Measurements from ENCODE around the gene CAMK1D.

GRCh38 chr10:12572281-12572680, 222.9 kb downstream of the CAMK1D start:
- TF ChIP-seq CTCF (IDR thresholded peaks at IDR 0.05) (no peak), POLR2A (IDR thresholded peaks at IDR 0.05) (no peak)
